Neuronal stem cell (in vitro differentiated cells): ENCODE results near the gene ALG2.

ENCODE experiments used
- DNase-seq: peaks from one replicate; pipeline ENCODE4 v3.0.0-alpha.2; 2013; ENCODE audit warnings: low spot score
- H2AFZ ChIP-seq: one replicate; pipeline ENCODE4 v1.6.1; 2013; ENCODE audit warnings: mild to moderate bottlenecking, low read length, inconsistent platforms
- H2AK5ac ChIP-seq: 2 replicates; pipeline ENCODE4 v1.6.1; 2013; ENCODE audit warnings: low read depth, mild to moderate bottlenecking, inconsistent platforms, low read length, moderate library complexity, mixed read lengths
- H2BK120ac ChIP-seq: 2 replicates; pipeline ENCODE4 v1.6.1; 2013; ENCODE audit warnings: low read depth, mild to moderate bottlenecking, inconsistent platforms, low read length, moderate library complexity, mixed read lengths
- H2BK12ac ChIP-seq: one replicate; pipeline ENCODE4 v1.6.1; 2013; ENCODE audit warnings: low read length, inconsistent platforms
- H2BK15ac ChIP-seq: 2 replicates; pipeline ENCODE4 v1.6.1; 2013; ENCODE audit warnings: mild to moderate bottlenecking, low read length, inconsistent platforms, mixed read lengths
- H2BK5ac ChIP-seq: one replicate; pipeline ENCODE4 v1.6.1; 2013; ENCODE audit warnings: inconsistent platforms, mild to moderate bottlenecking, low read length, moderate library complexity
- H3K14ac ChIP-seq: one replicate; pipeline ENCODE4 v1.6.1; 2013; ENCODE audit warnings: low read length, inconsistent platforms
- H3K18ac ChIP-seq: 2 replicates; pipeline ENCODE4 v1.6.1; 2013; ENCODE audit warnings: low read length, inconsistent platforms
- H3K23ac ChIP-seq: 2 replicates; pipeline ENCODE4 v1.6.1; 2013; ENCODE audit warnings: low read depth, mild to moderate bottlenecking, mixed read lengths, low read length, inconsistent platforms; ENCODE audit not compliant: poor library complexity
- H3K27ac ChIP-seq: replicated peaks from 3 replicates; pipeline ENCODE4 v1.5.1; 2013; ENCODE audit warnings: low read length, inconsistent platforms
- H3K27me3 ChIP-seq, 3 experiments: 2 replicates each; pipeline ENCODE4 v1.6.1; 2013; ENCODE audit warnings: low read length in 3 of 3, mild to moderate bottlenecking in 2 of 3, inconsistent platforms in 1 of 3, low read depth in 1 of 3, mixed read lengths in 1 of 3, moderate library complexity in 1 of 3; ENCODE audit not compliant: control insufficient read depth in 3 of 3, insufficient read depth in 3 of 3
- H3K36me3 ChIP-seq, 2 donors: replicated peaks in 1 of 2; 2 replicates each; pipeline ENCODE4 v1.6.1; 2013; ENCODE audit warnings: low read length in 2 of 2; ENCODE audit not compliant: control insufficient read depth in 2 of 2, insufficient read depth in 2 of 2
- H3K4ac ChIP-seq: 2 replicates; pipeline ENCODE4 v1.6.1; 2013; ENCODE audit warnings: inconsistent platforms, mild to moderate bottlenecking, low read length, moderate library complexity
- H3K4me1 ChIP-seq, 2 donors: 1 replicate in 1 of 2; 2 replicates in 1 of 2; pipeline ENCODE4 v1.6.1; 2013; ENCODE audit warnings: low read length in 2 of 2, low read depth in 1 of 2; ENCODE audit not compliant: control insufficient read depth in 2 of 2, insufficient read depth in 1 of 2
- H3K4me2 ChIP-seq: one replicate; pipeline ENCODE4 v1.6.1; 2013; ENCODE audit warnings: mild to moderate bottlenecking, low read length, inconsistent platforms; ENCODE audit not compliant: insufficient read depth, poor library complexity, severe bottlenecking
- H3K4me3 ChIP-seq, 2 donors: 2 replicates each; pipeline ENCODE4 v1.5.1; 2013; ENCODE audit warnings: low read length in 2 of 2, mild to moderate bottlenecking in 2 of 2, inconsistent platforms in 1 of 2, moderate library complexity in 1 of 2
- H3K79me1 ChIP-seq: one replicate; pipeline ENCODE4 v1.6.1; 2013; ENCODE audit warnings: low read depth, mild to moderate bottlenecking, inconsistent platforms, low read length, moderate library complexity
- H3K9ac ChIP-seq: one replicate; pipeline ENCODE4 v1.6.1; 2013; ENCODE audit warnings: mild to moderate bottlenecking, low read depth, low read length, inconsistent platforms; ENCODE audit not compliant: poor library complexity
- H3K9me3 ChIP-seq, 2 donors: replicated peaks in 1 of 2; 2 replicates each; pipeline versions ENCODE3 to v1.6.1; 2013; ENCODE audit warnings: low read length in 2 of 2, mild to moderate bottlenecking in 2 of 2, inconsistent platforms in 1 of 2, low read depth in 1 of 2, mixed read lengths in 1 of 2, moderate library complexity in 1 of 2; ENCODE audit not compliant: control insufficient read depth in 2 of 2, insufficient read depth in 1 of 2
- H4K8ac ChIP-seq: one replicate; pipeline ENCODE4 v1.6.1; 2013; ENCODE audit warnings: low read depth, mild to moderate bottlenecking, inconsistent platforms, low read length, moderate library complexity
- H4K91ac ChIP-seq: one replicate; pipeline ENCODE4 v1.6.1; 2013; ENCODE audit warnings: low read length, low read depth, mild to moderate bottlenecking, inconsistent platforms; ENCODE audit not compliant: poor library complexity
- WGBS, 2 donors: extraction: QIAGEN DNeasy Blood & Tissue Kit; methylation state at CpG; one replicate each; pipeline ENCODE4 v1.1.7; 2013; ENCODE audit warnings: missing lambda C conversion rate in 2 of 2, mixed read lengths in 1 of 2; ENCODE audit not compliant: insufficient read length in 2 of 2, insufficient replicate concordance in 1 of 2; ENCODE audit errors: extremely low coverage in 2 of 2; 5-methylcytosine and 5-hydroxymethylcytosine counted together

The ALG2 gene

DNA sequence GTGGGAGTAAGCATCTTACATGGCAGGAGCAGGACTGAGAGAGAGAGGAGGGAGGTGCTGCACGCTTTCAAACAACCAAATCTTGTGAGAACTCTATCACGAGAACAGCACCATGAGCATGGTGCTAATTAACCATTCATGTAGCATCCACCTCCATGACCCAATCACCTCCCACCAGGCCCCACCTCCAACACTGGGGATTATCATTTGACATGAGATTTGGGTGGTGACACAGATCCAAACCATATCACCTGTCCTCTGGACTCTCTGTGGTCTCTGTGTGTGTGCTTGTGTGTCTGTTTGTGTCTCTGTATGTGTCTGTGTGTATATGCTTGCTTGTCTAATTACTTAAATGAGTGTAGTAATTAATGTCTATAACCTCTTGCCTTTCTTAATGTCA is 31.4 kb upstream of the ALG2 start:
- DNase-seq, result no peak
- H3K27me3 ChIP-seq, result no peaks in the 10 kb centered on the region
- H3K9ac ChIP-seq, result no peak overlapping the region
- no peaks in the 10 kb centered on the region for H3K9me3 ChIP-seq
- H3K4ac ChIP-seq, result no peak overlapping the region
- H2BK120ac ChIP-seq, result no peak overlapping the region
- H3K4me1 ChIP-seq, result peaks cover 0 to 3% of the 10 kb centered on the region in 2 donors
- no peak overlapping the region for H2AK5ac ChIP-seq
- no peak overlapping the region for H2BK12ac ChIP-seq
- no CpG with 5 or more reads among the region's 2 CpGs for WGBS, 2 donors
- H3K4me3 ChIP-seq, result no peak overlapping the region
- no peaks in the 10 kb centered on the region for H3K79me1 ChIP-seq
- no peak overlapping the region for H3K23ac ChIP-seq
- H2BK5ac ChIP-seq, result no peak overlapping the region
- H3K4me2 ChIP-seq, result no peak overlapping the region
- no peak overlapping the region for H3K18ac ChIP-seq
- no peak overlapping the region for H4K91ac ChIP-seq
- no peak overlapping the region for H4K8ac ChIP-seq
- no peak overlapping the region for H2BK15ac ChIP-seq
- no peak overlapping the region for H3K27ac ChIP-seq
- no peaks in the 10 kb centered on the region for H3K36me3 ChIP-seq
- no peak overlapping the region for H3K14ac ChIP-seq
- no peak overlapping the region for H2AFZ ChIP-seq

- Histone ChIP-seq H4K8ac (no peak overlapping the region), H3K4me3 (no peak overlapping the region), H2AFZ (no peak overlapping the region), H4K91ac (no peak overlapping the region), H3K4me1 (peaks cover 0 to 3% of the 10 kb centered on the region in 2 donors), H2BK15ac (no peak overlapping the region), H3K23ac (no peak overlapping the region), H2BK120ac (no peak overlapping the region), H3K27me3 (no peaks in the 10 kb centered on the region), H3K79me1 (no peaks in the 10 kb centered on the region), H3K9me3 (no peaks in the 10 kb centered on the region), H3K4me2 (no peak overlapping the region), H3K36me3 (no peaks in the 10 kb centered on the region), H3K9ac (no peak overlapping the region), H3K4ac (no peak overlapping the region), H2BK5ac (no peak overlapping the region), H2BK12ac (no peak overlapping the region), H2AK5ac (no peak overlapping the region), H3K18ac (no peak overlapping the region), H3K14ac (no peak overlapping the region), H3K27ac (no peak overlapping the region)
- no CpG with 5 or more reads among the region's 4 CpGs for WGBS, 2 donors
- no peak for DNase-seq
Observed at GRCh38 chr9:99251157-99251556, 29.4 kb upstream of the ALG2 start.

DNA sequence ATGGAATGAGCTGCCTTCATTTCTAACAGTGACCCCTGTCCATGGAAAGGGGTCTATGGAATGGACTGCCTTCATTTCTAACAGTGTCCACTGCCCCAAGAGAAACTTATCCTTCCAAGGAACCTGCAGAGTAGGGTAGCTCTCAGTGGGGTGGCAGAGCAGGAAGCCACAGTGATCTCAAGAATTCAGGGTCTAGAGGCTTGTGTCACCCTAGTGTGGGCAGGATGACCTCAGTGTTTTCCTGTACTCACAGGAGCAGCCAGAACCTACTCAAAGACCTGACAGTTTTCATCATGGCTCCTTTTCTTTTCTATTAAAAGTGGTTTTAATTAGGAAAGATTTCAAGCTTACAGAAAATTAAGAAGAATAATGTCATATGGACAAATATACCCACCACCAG is 27.9 kb upstream of the ALG2 start:
- no peak overlapping the region for H2BK120ac ChIP-seq
- no peak overlapping the region for H4K8ac ChIP-seq
- H3K27me3 ChIP-seq, result no peaks in the 10 kb centered on the region
- H3K4ac ChIP-seq, result no peak overlapping the region
- no peaks in the 10 kb centered on the region for H3K36me3 ChIP-seq
- H3K14ac ChIP-seq, result no peak overlapping the region
- no peak overlapping the region for H4K91ac ChIP-seq
- DNase-seq, result no peak
- no peak overlapping the region for H2BK5ac ChIP-seq
- no peak overlapping the region for H2BK12ac ChIP-seq
- H3K9ac ChIP-seq, result no peak overlapping the region
- H3K4me3 ChIP-seq, result no peak overlapping the region
- H3K4me1 ChIP-seq, result peaks cover 0 to 3% of the 10 kb centered on the region in 2 donors
- no peaks in the 10 kb centered on the region for H3K9me3 ChIP-seq
- no peak overlapping the region for H2BK15ac ChIP-seq
- H3K18ac ChIP-seq, result no peak overlapping the region
- no peak overlapping the region for H3K27ac ChIP-seq
- H2AFZ ChIP-seq, result no peak overlapping the region
- no peak overlapping the region for H3K23ac ChIP-seq
- no peaks in the 10 kb centered on the region for H3K79me1 ChIP-seq
- H2AK5ac ChIP-seq, result no peak overlapping the region
- no peak overlapping the region for H3K4me2 ChIP-seq

- DNase-seq, result no peak
- 100% methylated on average over 1 of the region's 3 CpGs for WGBS, 2 donors
- no peak overlapping the region for H3K4me2 ChIP-seq
Observed at GRCh38 chr9:99244344-99245260, 22.9 kb upstream of the ALG2 start.

More at GRCh38 chr9:99244344-99245260, 22.9 kb upstream of the ALG2 start:
- Histone ChIP-seq H2BK15ac (no peak overlapping the region), H2AK5ac (no peak overlapping the region), H3K4me1 (peaks cover 0 to 3% of the 10 kb centered on the region in 2 donors), H3K36me3 (peaks cover 2 to 4% of the 10 kb centered on the region in 2 donors), H3K14ac (no peak overlapping the region), H3K9me3 (no peaks in the 10 kb centered on the region), H3K4me3 (no peak overlapping the region), H3K23ac (no peak overlapping the region), H3K27ac (no peak overlapping the region), H2BK120ac (no peak overlapping the region), H3K18ac (no peak overlapping the region), H3K79me1 (no peaks in the 10 kb centered on the region), H3K9ac (no peak overlapping the region), H2AFZ (no peak overlapping the region), H3K4ac (no peak overlapping the region), H2BK5ac (no peak overlapping the region), H2BK12ac (no peak overlapping the region), H3K27me3 (no peaks in the 10 kb centered on the region), H4K91ac (no peak overlapping the region), H4K8ac (no peak overlapping the region)
